HepG2 (cell line): ENCODE measurements around the gene TAGAP. TPM values are rescaled to one million over a fixed set of nuclear protein-coding genes. Genes with fewer than 3 reads are reported as not detected.
A peak's percentile ranks its signal among the peaks of the same experiment; 100 is the strongest.

ENCODE experiments used
- CBX5 ChIP-seq: sonication (generic); formaldehyde crosslinking; IDR thresholded peaks from 2 replicates; pipeline ENCODE4 v1.4.0; 2020; ENCODE audit warnings: missing genetic modification reagents, borderline replicate concordance
- EHMT2 ChIP-seq: fragments of 200-600 bp; sonication (generic); IDR thresholded peaks from 2 replicates; pipeline ENCODE4 v1.7.0; 2017; ENCODE audit warnings: antibody characterized with exemption, low read depth, low read length, borderline replicate concordance
- FOXK1 ChIP-seq: sonication (generic); formaldehyde crosslinking; IDR thresholded peaks from 2 replicates; pipeline ENCODE4 v1.4.0; 2020; ENCODE audit warnings: low read depth, missing genetic modification reagents, borderline replicate concordance
- HOXD1 ChIP-seq: sonication (generic); formaldehyde crosslinking; IDR thresholded peaks from 2 replicates; pipeline ENCODE4 v1.5.0; 2020; ENCODE audit warnings: missing genetic modification reagents
- JUNB ChIP-seq: sonication (generic); formaldehyde crosslinking; IDR thresholded peaks from 2 replicates; pipeline ENCODE4 v1.8.0; 2022; ENCODE audit warnings: missing genetic modification reagents, mild to moderate bottlenecking, borderline replicate concordance
- KDM6A ChIP-seq: IDR thresholded peaks from 2 replicates; pipeline ENCODE4 v1.6.1; 2016; ENCODE audit warnings: low read depth
- SETDB1 ChIP-seq: sonication (generic); formaldehyde crosslinking; IDR thresholded peaks from 2 replicates; pipeline ENCODE4 v1.5.1; 2020; ENCODE audit warnings: missing genetic modification reagents, mild to moderate bottlenecking, borderline replicate concordance
- SPEN ChIP-seq: sonication (generic); formaldehyde crosslinking; IDR thresholded peaks from 2 replicates; pipeline ENCODE4 v1.5.1; 2020; ENCODE audit warnings: low read depth, mild to moderate bottlenecking, missing genetic modification reagents
- ZNF441 ChIP-seq: sonication (generic); formaldehyde crosslinking; IDR thresholded peaks from 2 replicates; pipeline ENCODE4 v1.7.0; 2021; ENCODE audit warnings: missing genetic modification reagents, borderline replicate concordance
- ZNF451 ChIP-seq: sonication (generic); formaldehyde crosslinking; IDR thresholded peaks from 2 replicates; pipeline ENCODE4 v1.5.0; 2020; ENCODE audit warnings: mild to moderate bottlenecking, missing genetic modification reagents
- ZNF619 ChIP-seq: sonication (generic); formaldehyde crosslinking; IDR thresholded peaks from 2 replicates; pipeline ENCODE4 v1.4.0; 2020; ENCODE audit warnings: mild to moderate bottlenecking, missing genetic modification reagents
- polyA plus RNA-seq, 8 experiments: library from polyadenylated mRNA; depleted of rRNA in 3 of 8; stranded (reverse) in 7 of 8; unstranded in 1 of 8; fragments of >200 nt; fragmentation: Illumina TruSeq in 4 of 8; extraction: Trizol in 4 of 8; gene quantifications; 2 replicates each; pipeline versions ENCODE4 v1.2.1 to v1.2.3, GENCODE V29; 2011 to 2016; ENCODE audit warnings: low read depth in 4 of 8, missing spikeins in 1 of 8, mixed read lengths in 1 of 8; ENCODE audit not compliant: insufficient read depth in 1 of 8
- total RNA-seq, 5 experiments: library from RNA; depleted of rRNA; stranded (reverse); fragments of >200 nt; fragmentation: Illumina TruSeq; extraction: Trizol; gene quantifications; 2 replicates each; pipeline ENCODE4 v1.2.3, GENCODE V29; 2016; ENCODE audit warnings: low read depth in 1 of 5
- TF ChIP-seq, protein P1 (sequence below): sonication (generic); formaldehyde crosslinking; IDR thresholded peaks from 2 replicates; pipeline ENCODE4 v1.4.0; 2020; ENCODE audit warnings: missing genetic modification reagents; ENCODE audit errors: not compliant biosample characterization
- TF ChIP-seq, protein P2 (sequence below): sonication (generic); formaldehyde crosslinking; IDR thresholded peaks from 2 replicates; pipeline ENCODE4 v1.5.0; 2020; ENCODE audit warnings: mild to moderate bottlenecking, missing genetic modification reagents
- TF ChIP-seq, protein P3 (sequence below): sonication (generic); formaldehyde crosslinking; IDR thresholded peaks from 2 replicates; pipeline ENCODE4 v1.4.0; 2020; ENCODE audit warnings: missing genetic modification reagents
- TF ChIP-seq, protein P4 (sequence below): fragments of 450-650 bp; IDR thresholded peaks from 2 replicates; pipeline ENCODE4 v1.6.1; 2017; ENCODE audit warnings: mild to moderate bottlenecking
- TF ChIP-seq, protein P5 (sequence below): sonication (generic); formaldehyde crosslinking; IDR thresholded peaks from 2 replicates; pipeline ENCODE4 v1.5.0; 2020; ENCODE audit warnings: missing genetic modification reagents

TAGAP gene
- total and polyA plus RNA-seq, 2 of the 13 experiments (the other 11 are each of a cell fraction or from before 2014, with no cell fraction given): not detected

DNA sequence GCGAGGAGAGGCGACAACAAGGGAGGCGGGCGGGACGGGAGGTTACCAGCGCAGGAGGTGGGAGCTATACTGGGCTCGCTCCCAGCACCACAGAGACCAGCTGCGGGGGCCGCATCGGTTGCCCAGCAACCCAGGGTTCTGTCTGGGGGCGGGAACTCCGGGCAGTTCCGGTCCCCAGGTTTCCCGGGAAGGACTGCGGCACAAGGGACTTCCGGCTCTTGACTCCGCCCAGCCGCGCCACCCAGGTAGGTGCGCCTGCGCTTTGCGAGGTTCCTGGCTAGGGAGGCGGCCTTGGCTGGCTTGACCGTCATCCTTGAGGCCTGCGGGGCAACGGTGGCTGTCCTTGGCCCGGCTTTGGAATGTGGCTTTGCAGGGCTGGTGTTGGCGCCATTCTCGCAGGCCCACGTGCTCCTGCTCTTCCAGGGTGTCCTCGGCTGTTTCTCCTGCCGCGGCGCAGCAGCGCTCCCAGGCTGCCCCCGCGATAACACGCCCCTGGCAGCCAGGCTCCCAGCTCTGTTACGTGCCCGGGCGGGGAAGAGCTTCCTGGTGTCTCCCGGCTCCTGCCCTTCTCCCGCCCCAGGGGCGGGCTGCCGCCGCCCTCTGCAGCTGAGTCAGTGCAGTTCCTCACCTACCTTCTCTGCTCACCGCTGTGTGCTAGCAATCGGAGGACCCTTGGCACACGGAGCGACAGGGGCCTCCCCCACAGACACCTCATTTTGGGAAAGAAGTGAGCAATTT is 45.0 kb downstream of the TAGAP start, which contains the start of gene RSPH3 (continued):
- TF ChIP-seq HOXD1 (CRISPR knock-in tag) (peak; percentile 85), SPEN (CRISPR knock-in tag) (peak; percentile 98), ZNF441 (CRISPR knock-in tag) (peak; percentile 84; the same call in 1 of the 2 replicates), FOXK1 (CRISPR knock-in tag) (peak; percentile 82; the same call in 1 of the 2 replicates), SETDB1 (CRISPR knock-in tag) (no peak), JUNB (no peak), ZNF451 (CRISPR knock-in tag) (peak; percentile 99), EHMT2 (no peak; the same call in 1 of the 2 replicates), ZNF619 (peak; percentile 97), CBX5 (0 out of 2 replicates have a peak, but pooled peaks have one; percentile 75), KDM6A (CRISPR knock-in tag) (no peak)
- TF ChIP-seq, protein P1, sequence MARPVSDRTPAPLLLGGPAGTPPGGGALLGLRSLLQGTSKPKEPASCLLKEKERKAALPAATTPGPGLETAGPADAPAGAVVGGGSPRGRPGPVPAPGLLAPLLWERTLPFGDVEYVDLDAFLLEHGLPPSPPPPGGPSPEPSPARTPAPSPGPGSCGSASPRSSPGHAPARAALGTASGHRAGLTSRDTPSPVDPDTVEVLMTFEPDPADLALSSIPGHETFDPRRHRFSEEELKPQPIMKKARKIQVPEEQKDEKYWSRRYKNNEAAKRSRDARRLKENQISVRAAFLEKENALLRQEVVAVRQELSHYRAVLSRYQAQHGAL (CRISPR knock-in tag): peak; percentile 95
- TF ChIP-seq, protein P2, sequence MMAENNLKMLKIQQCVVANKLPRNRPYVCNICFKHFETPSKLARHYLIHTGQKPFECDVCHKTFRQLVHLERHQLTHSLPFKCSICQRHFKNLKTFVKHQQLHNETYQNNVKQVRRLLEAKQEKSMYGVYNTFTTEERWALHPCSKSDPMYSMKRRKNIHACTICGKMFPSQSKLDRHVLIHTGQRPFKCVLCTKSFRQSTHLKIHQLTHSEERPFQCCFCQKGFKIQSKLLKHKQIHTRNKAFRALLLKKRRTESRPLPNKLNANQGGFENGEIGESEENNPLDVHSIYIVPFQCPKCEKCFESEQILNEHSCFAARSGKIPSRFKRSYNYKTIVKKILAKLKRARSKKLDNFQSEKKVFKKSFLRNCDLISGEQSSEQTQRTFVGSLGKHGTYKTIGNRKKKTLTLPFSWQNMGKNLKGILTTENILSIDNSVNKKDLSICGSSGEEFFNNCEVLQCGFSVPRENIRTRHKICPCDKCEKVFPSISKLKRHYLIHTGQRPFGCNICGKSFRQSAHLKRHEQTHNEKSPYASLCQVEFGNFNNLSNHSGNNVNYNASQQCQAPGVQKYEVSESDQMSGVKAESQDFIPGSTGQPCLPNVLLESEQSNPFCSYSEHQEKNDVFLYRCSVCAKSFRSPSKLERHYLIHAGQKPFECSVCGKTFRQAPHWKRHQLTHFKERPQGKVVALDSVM: peak; percentile 78
- TF ChIP-seq, protein P3, sequence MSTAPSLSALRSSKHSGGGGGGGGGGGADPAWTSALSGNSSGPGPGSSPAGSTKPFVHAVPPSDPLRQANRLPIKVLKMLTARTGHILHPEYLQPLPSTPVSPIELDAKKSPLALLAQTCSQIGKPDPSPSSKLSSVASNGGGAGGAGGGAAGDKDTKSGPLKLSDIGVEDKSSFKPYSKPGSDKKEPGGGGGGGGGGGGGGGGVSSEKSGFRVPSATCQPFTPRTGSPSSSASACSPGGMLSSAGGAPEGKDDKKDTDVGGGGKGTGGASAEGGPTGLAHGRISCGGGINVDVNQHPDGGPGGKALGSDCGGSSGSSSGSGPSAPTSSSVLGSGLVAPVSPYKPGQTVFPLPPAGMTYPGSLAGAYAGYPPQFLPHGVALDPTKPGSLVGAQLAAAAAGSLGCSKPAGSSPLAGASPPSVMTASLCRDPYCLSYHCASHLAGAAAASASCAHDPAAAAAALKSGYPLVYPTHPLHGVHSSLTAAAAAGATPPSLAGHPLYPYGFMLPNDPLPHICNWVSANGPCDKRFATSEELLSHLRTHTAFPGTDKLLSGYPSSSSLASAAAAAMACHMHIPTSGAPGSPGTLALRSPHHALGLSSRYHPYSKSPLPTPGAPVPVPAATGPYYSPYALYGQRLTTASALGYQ: peak; percentile 86
- TF ChIP-seq, protein P4, sequence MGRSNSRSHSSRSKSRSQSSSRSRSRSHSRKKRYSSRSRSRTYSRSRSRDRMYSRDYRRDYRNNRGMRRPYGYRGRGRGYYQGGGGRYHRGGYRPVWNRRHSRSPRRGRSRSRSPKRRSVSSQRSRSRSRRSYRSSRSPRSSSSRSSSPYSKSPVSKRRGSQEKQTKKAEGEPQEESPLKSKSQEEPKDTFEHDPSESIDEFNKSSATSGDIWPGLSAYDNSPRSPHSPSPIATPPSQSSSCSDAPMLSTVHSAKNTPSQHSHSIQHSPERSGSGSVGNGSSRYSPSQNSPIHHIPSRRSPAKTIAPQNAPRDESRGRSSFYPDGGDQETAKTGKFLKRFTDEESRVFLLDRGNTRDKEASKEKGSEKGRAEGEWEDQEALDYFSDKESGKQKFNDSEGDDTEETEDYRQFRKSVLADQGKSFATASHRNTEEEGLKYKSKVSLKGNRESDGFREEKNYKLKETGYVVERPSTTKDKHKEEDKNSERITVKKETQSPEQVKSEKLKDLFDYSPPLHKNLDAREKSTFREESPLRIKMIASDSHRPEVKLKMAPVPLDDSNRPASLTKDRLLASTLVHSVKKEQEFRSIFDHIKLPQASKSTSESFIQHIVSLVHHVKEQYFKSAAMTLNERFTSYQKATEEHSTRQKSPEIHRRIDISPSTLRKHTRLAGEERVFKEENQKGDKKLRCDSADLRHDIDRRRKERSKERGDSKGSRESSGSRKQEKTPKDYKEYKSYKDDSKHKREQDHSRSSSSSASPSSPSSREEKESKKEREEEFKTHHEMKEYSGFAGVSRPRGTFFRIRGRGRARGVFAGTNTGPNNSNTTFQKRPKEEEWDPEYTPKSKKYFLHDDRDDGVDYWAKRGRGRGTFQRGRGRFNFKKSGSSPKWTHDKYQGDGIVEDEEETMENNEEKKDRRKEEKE: no peak
- TF ChIP-seq, protein P5, sequence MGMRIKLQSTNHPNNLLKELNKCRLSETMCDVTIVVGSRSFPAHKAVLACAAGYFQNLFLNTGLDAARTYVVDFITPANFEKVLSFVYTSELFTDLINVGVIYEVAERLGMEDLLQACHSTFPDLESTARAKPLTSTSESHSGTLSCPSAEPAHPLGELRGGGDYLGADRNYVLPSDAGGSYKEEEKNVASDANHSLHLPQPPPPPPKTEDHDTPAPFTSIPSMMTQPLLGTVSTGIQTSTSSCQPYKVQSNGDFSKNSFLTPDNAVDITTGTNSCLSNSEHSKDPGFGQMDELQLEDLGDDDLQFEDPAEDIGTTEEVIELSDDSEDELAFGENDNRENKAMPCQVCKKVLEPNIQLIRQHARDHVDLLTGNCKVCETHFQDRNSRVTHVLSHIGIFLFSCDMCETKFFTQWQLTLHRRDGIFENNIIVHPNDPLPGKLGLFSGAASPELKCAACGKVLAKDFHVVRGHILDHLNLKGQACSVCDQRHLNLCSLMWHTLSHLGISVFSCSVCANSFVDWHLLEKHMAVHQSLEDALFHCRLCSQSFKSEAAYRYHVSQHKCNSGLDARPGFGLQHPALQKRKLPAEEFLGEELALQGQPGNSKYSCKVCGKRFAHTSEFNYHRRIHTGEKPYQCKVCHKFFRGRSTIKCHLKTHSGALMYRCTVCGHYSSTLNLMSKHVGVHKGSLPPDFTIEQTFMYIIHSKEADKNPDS (CRISPR knock-in tag): peak; percentile 83
